Left ventricle myocardium superior (tissue), 1 donor: ENCODE measurements around the gene CDH18. TPM values are rescaled to one million over a fixed set of nuclear protein-coding genes. Genes with fewer than 3 reads are reported as not detected.

Experiments
- ATAC-seq: fragments of 200-7000 bp; cut with Tn5 transposase; one replicate; pipeline ENCODE4 v1.9.1; 2020; ENCODE audit warnings: mild to moderate bottlenecking, moderate library complexity
- DNase-seq: peaks from one replicate; pipeline ENCODE4 v3.0.0-alpha.2; 2020
- intact Hi-C: fragments of 100-400 bp; cut with micrococcal nuclease; formaldehyde crosslinking; loops from one replicate; pipeline ENCODE4 v1.11.0; 2022
- total RNA-seq: library from RNA; stranded (reverse); fragmentation: NEBNext Ultra II Directional; extraction: Animal tissue kit (Norgen Biotek cat#: 25700); gene quantifications from one replicate; pipeline ENCODE4 v1.2.1, GENCODE V29; 2021
- donor health status: DM: no; HTN: yes; CAD: no; lungs with severe emphysema.

The CDH18 gene
- total RNA-seq, 1 donor from 2014 or later = not detected

GRCh38 chr5:19531374-19531952, 456.5 kb downstream of the CDH18 start:
- intact Hi-C loops = no loop called here
- no peak for ATAC-seq
- DNase-seq = no peak

GRCh38 chr5:19519448-19519847, 468.6 kb downstream of the CDH18 start:
- intact Hi-C loops = no loop called here
- DNase-seq (no peak), ATAC-seq (no peak)

GRCh38 chr5:19498852-19499251, 489.1 kb downstream of the CDH18 start:
- intact Hi-C loops = no loop called here
- ATAC-seq (no peak), DNase-seq (no peak)

- no peak for ATAC-seq
- no peak for DNase-seq
- intact Hi-C loops = no loop called here
These were observed 490.7 kb downstream of the CDH18 start for GRCh38 chr5:19497229-19497815.

GRCh38 chr5:19496056-19496455, 491.9 kb downstream of the CDH18 start:
- intact Hi-C loops = no loop called here
- DNase-seq (no peak), ATAC-seq (no peak)

- no peak for DNase-seq
- ATAC-seq = no peak
- intact Hi-C loops = no loop called here
These were observed 495.1 kb downstream of the CDH18 start for GRCh38 chr5:19492861-19493260.

- ATAC-seq = no peak
- intact Hi-C loops = no loop called here
- no peak for DNase-seq
These were observed 499.2 kb downstream of the CDH18 start for GRCh38 chr5:19488786-19489185.

GRCh38 chr5:19487480-19487879, 500.5 kb downstream of the CDH18 start:
- intact Hi-C loops = no loop called here
- no peak for ATAC-seq
- no peak for DNase-seq

GRCh38 chr5:19479562-19479961, 508.4 kb downstream of the CDH18 start:
- intact Hi-C loops = no loop called here
- no peak for DNase-seq
- no peak for ATAC-seq

- ATAC-seq = no peak
- no peak for DNase-seq
- intact Hi-C loops = no loop called here
These were observed 526.0 kb downstream of the CDH18 start for GRCh38 chr5:19462019-19462418.

- DNase-seq (no peak), ATAC-seq (no peak)
- intact Hi-C loops = no loop called here
These were observed 563.5 kb downstream of the CDH18 start for GRCh38 chr5:19424506-19424905.
